Ramos (cell line): ENCODE measurements around the gene NOTCH3.

Experiments used
- in situ Hi-C: fragments of 300-500 bp; cut with MboI; formaldehyde crosslinking; loops from one replicate; pipeline ENCODE4 v1.14.3; 2022; ENCODE audit warnings: low sequenced_read_pairs; ENCODE audit not compliant: unreplicated experiment

NOTCH3 gene

DNA sequence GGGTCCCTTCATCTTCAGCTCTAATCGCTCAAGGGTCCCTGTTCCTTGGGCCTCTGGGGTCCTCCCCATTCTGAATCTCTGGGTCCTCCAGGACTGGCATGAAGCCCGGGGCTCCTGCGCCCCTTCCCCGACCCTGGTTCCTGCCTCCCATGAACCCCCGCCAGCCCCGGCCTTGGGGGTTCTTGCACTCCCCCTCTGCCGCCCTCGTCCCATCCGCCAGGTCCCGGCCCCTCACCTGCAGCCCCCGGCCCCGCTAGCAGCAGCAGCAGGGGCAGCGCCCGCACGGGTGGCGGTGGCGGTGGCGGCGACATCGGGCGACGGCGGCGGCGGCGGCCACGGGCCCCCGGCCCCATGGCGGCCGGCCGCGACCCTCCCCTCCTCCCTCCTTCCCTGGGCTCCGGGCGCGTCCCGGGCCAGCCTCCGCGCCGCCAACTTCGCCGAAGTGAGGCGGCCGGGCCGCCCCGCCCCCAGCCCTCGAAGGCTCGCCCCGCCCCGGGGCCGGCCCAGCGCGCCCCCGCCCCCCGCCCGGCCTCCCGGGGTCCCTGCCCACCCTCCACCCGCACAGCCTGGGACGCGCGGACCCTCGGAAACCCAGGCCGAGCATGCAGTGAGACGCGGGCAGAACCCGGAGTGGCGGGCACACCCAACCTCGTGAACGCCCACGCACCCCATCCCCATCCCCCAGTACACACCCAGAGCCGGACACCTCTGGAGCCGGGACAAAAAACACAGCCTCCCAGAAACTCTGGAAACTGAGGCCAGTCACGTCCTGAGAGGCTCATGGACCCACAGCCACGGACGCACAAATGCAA lies at the start of gene NOTCH3:
Gene NOTCH3, minus strand, starts transcription at position 443 of the 812 bp plus-strand sequence. Its CDS starts 90 bp downstream, at position 353.
- in situ Hi-C loops: no loop called here

DNA sequence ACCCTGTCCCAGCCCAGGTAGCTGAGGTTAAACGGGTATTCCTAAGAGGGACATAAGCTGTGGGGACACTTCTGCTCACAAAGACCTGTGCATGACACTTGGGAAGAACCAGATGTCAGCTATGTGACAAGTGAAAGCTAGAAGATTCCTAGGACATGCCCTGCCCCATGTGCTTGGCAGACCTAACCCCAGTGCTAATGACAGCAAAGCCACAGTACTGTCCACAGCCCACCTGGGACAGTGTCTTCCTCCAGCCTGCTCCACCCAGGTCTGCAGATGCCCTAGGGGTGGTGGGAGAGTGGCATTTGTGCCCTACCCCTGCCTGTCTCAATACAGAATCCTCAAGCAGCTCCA lies 49.8 kb upstream of the NOTCH3 start:
- in situ Hi-C loops: loop anchor here (10.0 to 25.0 kb wide), 2 partner anchors 112 to 304 kb away; no protein-coding TSS in a partner anchor

DNA sequence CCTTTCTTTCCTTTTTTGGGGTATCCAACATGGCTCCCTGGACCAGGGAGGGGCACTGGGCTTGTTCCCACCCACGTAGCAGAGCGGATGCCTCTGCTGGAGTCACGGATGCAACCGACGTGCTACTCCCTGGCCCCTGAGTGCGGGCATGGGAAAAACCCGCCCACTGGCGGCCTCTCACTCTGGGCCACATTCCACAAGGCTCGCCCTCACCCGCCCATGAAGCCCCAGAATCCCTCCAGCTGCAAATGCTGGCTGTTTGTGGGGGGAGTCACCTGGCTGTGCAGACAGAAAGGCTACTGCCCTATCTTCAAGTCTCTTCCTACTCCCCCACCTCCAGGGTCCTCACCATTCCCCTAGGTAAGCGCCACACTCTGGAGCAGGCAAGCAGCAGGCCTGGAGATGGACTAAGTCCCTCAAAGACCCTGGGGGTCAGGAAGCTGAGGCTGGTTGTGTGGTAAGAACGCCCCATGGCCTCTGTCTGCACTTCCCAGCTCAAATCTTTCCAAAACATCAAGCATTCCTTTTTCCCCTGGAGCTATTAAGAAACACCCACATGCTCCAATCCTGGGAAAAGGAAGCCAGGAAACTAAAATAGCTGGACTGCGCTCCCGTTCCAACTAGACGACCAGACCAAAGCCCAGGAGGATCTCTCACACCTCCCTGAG lies 49.3 kb upstream of the NOTCH3 start:
- in situ Hi-C loops: loop anchor here (10.0 to 25.0 kb wide), 2 partner anchors 112 to 305 kb away; no protein-coding TSS in a partner anchor

DNA sequence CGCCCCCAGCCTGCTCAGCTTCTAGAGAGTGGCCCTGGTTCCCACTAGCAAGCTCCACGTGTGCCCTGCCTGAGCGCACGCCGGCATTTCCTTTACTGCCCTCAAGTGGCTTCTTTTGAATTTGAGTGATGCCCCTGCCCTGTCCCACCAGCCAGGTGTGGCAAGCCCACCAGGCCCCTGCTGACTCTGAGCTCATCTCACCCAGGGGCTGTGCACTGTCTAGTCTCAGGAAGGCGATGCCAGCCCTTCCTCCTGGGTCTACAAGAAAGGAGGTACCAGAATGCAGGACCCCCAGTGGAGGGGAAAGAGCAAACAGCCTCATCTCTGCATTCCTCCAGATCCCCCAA lies 48.7 kb upstream of the NOTCH3 start:
- in situ Hi-C loops: no loop called here

DNA sequence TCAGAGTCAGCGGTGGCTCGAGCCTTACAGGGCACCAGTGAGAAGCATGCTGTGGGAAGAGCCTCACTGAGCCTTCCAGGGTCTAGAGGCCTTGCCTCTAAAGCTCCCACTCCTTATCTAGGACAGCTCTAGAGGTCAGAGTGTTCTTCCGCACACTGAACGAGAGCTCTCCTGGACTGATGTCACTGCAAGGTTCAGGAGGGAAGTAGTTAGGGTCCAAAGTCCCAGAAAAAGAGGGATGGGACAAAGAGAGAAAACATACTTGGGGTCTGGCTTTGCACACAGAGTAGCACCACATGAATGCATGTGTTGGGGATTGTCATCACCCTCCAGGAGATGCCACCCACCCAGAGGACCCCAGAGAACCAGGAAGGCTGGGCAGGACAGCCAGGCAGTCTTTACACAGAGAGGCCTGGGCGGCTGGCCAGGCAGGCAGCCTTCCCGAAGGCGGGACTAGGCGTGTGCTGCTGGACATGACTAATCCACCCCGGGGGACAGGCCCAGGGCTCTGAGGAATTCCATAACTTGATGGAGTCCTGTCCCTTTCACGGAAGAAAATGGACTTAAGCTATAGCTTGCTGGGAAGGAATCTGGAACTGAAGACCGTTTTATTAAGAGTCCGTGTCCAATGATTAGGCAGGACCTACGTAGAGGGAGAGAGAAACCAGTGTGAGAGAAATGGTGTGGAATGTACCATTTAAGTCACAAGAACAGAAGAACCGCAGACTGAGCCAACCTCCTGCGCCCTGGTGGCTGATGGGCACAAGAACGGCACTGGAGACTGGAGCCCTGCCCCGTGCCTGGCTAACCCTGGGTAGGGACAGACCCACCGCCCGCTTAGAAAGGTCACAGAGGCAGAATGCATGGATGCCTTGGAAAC lies 48.1 kb upstream of the NOTCH3 start:
- in situ Hi-C loops: no loop called here

DNA sequence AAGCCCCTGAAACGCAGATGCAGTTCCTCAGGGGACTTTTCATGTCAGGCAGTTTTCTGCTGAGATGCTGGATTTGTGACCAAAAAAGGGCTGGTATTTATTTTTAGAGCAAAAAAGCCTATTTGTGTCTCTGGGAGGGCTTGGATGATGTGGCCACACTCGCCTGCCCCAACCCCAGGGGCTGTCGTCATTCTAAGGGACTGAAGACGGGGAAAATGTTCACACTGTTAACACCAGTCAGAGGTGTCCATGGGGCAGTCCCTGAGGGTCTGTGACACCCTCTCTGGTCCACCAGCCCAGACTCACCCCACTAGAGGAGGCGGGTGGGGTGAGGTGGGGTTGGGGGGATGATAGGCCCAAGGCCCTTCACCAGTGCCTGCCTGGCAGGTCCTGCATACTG lies 47.3 kb upstream of the NOTCH3 start:
- in situ Hi-C loops: no loop called here

DNA sequence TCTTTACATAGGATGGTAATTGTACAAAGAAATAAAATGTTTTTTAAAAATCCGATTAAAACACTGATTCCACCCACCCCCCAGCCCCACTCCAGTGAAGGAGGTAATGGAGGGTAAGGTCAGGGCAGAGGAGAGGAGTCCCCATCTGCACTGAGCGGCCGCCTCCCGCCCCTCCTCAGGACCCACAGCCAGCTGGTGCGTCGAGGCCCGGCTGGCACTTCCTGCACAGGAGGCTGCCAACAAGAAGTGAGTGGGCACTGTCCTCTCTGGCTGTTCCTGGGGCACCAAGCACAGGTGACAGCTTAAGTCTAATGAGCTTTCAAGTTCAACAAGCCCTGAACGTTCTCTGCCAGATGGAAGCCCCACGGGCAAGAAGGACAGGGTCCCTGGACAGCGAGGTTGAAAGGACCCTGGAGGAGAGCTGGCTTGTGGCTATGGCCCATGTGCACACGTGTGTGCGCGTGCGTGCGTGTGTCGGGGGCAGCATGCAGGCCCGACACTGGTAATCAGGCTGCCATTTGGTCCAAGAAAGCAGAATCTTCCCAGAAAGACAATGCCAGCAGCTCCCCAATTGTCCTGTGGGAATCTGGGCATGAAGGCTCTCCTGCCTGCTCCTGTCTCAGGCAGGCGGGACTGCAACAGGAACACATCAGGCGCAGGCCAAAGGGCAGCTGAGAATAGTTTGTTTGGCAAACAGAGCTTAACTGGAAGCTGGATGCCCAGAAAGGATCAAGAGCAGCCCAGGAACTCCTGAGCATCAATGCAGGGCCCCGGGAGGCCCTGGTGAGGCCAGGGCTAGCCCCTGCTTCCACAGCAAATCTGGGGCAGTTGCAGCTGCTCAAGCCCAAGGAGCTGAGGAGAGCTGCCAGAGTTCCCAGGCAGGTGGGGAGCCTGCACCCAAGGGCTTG lies 46.6 kb upstream of the NOTCH3 start:
- in situ Hi-C loops: no loop called here

DNA sequence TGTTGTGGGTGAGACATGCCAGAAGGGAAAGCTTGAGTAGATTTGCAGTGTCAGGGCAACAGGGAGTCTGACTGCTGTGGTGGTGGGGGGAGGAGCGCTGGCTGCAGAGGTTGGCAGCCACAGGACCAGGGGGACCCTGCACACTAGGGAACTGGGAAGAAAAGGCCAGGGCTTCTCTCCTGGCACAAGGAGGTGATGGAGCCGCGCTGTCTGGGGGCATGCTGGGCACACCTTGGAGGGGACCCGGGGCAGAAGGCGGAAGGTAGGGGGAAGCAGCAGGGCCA lies 45.3 kb upstream of the NOTCH3 start:
- in situ Hi-C loops: no loop called here

DNA sequence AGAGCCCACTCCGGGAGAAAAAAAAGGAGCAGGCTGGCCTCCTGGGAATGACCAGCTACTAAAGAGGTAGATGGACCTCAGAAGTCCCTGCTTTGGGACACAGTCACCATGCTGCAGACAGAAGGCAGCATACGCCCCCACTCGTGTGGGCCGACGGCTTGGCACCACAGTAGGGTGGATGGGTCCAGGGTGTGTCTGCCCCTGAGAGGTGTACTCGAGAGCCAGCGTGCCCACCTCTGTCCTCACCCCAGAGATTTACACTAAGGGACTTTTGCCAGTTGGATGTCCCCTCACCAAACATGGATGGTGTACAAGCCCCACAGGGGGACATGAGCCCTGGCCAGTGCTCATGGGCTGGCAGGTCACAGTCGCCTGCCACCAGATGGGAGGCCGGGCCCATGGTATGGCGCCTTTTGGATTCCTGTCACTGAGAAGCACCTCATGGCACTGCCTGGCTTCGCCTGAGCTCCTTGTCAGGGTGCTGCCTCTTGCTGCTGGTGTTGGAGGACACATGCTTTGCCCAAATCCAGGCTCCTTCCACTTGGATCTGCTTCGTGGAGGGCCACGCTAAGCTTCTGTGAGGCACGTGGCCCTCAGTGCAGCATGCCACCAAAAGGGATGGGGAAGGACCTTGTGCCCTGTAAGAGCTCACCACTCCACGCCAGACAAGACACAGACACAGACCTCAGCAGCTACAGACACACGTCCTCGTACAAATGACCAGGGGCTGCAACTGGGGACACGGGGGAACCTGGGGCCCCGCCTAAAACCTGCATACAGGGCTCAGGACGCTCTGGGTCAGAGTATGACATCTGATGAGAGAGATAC lies 44.8 kb upstream of the NOTCH3 start:
- in situ Hi-C loops: no loop called here

DNA sequence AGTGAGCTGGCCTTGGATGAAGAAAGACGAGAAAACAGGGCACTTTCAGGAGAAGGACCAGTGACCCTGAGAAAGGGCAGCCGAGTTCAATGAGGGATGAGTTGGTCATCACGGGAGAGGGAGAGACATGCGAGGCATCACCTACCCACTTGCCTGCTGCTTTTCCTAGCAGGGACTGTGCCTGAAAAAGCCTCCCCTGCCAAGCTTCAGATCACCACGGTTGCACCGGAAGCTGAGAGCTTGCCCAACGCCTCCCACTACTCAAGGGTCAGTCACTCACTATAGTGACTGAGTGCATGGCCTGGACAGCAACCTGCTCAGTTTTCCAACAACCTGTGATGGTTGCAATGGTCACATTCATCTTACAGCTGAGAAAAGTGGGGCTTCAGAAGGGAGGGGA lies 44.0 kb upstream of the NOTCH3 start:
- in situ Hi-C loops: no loop called here

DNA sequence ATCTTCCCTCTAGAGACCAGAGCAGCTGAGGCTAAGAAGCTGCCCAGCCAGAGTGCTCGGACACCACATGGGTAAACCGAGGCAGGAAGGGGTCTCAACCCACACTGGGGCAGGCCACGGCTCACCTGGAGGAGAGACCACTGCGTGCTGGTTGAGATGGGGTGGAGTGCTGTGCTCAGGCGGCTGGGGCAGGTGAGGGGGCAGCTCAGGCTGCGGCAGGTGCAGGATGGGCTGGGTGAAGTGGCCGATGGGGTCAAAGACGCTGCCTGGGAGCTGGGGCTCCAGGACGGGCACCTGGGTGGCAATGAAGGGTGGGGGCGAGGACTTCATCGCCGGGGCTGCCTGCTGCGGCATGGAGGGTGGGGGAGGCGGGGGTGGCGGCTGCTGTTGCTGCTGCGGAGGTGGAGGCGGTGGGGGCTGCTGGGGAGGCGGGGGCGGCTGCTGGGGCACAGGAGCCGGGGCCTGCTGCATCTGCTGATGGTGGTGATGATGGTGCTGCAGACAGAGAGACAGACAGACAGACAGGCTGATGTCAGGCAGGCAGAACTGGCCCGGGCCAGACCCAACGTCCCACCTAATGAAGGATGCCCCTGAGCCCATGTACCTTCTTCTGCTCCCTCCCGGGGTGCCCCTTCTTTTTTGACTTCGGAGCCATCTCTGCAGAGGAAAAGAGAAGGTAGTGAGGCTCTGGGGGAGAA lies 43.5 kb upstream of the NOTCH3 start:
- in situ Hi-C loops: no loop called here

DNA sequence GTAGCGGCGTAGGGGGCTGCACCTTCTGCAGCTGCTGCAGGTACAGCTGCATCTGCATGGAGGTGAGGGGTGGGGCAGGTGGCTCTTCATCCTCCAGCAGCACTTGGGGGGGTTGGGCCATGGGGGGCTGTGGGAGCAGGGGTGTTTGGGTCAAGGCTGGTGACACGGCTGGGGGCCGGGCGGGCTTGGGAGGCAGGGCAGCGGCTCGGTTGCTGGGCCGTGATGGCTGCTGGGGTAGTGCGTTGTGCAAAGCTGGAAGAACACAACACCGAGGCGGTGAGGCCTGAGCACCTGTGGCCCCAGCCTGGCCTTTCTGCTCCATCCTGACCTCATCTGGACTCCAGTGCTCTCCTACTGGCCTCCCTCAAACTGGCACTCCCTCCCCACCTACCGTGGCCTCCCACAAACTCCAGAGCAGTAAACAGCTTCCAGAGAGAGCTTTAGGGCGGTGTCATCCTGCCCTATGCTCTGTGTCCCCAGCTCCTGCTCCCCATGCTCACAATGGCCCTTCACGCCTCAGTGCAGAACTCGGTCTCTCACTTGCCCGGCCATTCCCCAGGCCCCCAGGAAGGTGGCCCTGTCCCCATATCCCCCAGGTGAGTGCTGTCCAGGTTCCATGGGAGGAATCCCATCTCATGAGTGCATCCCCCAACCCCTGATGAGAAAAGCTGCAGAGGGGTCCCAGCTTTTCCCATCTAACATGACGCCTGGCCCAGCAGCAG lies 42.6 kb upstream of the NOTCH3 start:
- in situ Hi-C loops: no loop called here

DNA sequence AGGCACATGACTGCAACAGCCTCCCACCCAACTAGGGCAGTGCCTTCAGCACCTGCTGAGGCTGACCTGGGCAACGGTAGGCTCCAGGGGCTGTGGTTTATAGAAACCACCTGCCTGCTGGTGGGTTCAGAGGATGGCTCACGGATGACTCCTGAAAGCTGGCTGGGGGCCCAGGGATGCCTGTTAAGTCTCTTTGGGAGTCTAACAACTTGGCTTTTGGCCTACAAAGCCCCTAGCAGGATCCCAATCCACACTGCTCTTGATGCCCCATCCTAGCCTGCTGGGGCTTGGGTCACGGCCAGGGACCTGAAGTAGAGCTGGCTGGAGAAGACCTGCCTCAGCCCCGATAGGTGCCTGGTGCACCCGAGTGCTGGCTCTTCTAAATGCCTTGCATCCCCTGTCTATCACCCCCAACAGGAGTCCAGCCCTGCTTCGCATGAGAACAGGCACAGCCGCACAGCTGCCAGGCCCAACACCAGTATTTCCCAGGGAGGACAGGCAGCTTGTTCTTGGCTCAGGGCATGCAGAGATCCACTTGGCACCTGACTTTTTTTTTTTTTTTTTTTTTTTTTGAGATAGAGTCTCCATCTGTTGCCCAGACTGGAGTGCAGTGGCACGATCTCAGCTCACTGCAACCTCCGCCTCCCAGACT lies 40.6 kb upstream of the NOTCH3 start:
- in situ Hi-C loops: no loop called here

DNA sequence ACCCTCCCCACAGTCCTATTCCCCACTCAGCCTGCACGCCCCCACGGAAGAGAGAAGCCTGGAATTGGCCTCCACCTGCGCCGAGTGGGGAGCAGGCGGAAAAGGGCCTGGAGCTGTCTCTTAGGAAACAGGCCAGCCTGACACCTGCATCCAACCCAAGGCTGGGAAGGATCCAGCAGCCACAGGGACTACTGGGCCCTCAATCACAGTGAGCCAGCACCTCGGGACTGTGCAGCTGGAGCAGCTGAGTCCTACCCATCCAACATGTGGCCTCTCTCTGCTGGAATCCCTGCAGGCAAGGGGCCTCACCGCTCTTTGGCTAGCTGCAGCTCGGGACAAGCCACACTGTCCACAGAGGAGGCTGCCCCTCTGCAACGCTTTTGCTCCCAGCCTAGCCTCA lies 39.7 kb upstream of the NOTCH3 start:
- in situ Hi-C loops: no loop called here

DNA sequence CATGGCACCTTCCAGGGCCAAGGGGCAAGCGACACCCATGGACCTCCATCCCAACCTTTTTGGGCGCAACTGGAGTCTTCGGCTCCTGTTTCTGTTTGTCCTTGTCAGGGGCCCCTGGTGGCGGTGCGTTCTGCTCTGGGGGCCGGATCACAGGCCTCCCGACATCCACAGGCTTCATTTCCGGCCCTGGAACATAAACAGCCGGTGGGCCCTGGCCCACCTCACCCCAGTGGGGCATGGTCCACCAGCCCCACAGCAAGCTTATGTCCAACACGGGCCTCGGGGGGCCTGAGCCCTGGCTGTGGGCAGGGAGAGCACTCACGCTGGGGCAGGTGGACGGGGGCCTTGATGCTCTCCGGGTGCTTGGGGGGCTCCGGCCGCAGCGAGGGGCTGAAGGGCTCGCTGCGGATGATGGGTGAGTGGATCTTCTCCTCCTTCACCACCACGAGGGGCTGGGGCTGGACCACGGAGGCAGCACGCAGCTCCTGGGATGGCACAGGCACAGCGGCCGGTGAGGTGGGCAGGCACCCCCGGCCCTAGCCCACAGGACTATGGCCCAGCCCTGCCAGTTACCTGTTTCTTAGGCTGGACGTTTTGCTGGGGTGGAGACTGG lies 38.6 kb upstream of the NOTCH3 start:
- in situ Hi-C loops: no loop called here

DNA sequence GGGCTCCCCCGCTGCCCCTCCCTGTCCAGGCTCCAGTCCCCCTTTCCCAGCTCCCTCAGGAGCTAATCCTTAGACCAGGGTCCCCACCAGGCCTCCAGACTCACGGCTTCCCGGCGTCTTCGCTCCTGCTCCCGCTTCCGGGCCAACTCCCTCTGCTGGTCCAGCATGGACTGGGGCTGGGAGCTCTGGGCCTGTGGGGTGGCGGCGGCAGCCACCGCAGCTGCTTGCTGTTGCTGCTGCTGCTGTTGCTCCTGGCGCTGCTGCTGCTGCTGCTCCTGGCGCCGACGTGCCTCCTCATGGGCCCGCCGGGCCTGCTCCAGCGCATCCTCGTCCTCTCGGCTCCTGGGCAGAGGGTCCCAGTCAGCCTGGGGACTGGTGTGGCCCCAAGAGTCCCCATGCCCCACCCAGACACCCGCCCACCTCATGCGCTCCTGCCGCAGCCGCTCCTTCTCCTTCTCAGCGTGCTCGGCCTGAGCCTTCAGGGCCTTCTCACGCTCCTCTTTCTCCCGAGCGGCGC lies 37.9 kb upstream of the NOTCH3 start:
- in situ Hi-C loops: no loop called here
